Hippocampal formation (tissue), 2 donors: ENCODE results near the gene TMCO4.
A peak's percentile ranks its signal among the peaks of the same experiment; 100 is the strongest.

Experiments
- DNase-seq, 2 donors: peaks; one replicate each; lab custom pipeline; 2025; lab: John Stamatoyannopoulos, UW

Gene TMCO4

GRCh38 chr1:19749685-19750084 is 50.0 kb downstream of the TMCO4 start:
- no peak for DNase-seq

DNA sequence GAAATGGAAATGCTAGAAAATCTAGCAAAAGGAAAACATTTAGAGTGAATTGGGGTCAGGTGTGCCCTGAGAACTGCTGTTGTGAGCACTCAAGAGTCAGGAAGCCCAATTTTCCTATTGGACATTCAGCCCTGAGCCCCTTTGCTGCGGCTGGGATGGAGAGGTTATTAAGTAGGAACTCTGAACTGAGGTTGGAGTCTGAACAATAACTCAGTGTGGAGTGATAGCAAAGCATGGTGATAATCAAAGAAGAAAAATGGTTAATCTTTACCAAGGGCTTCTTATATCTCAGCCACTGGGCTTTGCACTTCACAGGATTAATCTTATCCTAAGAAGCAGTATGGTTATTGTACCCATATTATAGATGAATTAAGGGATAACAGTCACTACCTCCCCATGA is 52.0 kb downstream of the TMCO4 start:
- no peak for DNase-seq

- DNase-seq, result no peak
Observed at GRCh38 chr1:19744886-19745285, 54.8 kb downstream of the TMCO4 start.

DNA sequence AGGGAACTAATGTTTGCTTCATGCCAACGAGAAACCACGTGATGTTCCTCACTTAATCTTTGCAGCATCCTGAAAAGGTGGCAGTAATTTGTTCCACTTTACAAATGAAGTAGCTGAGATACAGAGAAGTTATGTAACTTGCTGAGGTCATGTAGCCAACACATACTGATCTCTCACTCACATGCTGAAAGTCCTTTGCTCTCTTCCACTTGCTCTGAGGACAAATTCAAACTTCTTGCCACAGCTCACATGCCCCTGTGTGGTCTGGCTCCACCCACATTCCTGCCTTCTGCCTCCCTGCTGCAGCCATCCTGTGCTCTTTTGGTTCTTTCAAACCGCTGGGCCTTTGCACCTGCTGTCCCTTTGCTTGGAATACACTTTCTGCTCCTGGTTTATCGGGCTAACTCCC is 55.4 kb downstream of the TMCO4 start:
- DNase-seq, result no peak

DNA sequence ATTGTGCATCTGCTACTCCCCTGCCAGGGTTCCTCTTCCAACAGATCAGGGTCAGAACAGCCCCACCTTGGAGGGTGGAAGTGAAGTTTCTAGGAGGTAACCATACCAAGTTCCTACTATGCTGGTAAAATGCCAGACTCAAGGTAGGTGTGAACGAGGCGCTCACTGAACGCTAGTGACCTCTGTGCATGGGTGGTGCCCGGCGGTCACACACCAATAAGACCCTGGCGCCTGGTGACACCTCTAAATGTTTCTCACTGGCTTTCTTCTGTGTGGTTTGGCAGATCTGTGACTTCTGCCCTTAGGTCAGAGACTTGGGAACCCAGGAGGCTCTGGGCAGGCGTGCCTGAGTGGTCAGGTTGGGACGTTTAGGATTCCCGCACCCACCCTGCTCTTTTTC is 55.9 kb downstream of the TMCO4 start:
- DNase-seq, result no peak

DNA sequence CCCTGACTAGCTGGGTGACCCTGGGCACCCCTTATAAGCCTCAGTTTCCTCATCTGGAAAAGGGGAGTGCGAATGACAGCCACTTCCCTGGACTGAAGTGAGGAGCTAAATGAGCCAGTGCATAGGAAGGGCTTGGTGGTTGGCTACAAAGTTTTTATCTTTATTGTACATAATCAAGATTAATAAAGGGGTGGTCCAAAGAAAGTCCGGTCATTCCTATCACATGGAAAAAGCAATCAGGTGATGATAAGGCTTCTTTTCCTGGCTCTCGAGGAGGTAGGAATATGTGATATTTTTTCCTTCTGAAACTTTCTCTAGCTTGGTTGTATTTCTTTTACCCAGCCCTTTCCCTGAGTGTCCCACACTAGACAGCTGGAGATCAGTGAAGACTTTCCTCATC is 56.5 kb downstream of the TMCO4 start:
- no peak for DNase-seq

- no peak for DNase-seq
Observed at GRCh38 chr1:19739628-19740027, 60.1 kb downstream of the TMCO4 start.

DNA sequence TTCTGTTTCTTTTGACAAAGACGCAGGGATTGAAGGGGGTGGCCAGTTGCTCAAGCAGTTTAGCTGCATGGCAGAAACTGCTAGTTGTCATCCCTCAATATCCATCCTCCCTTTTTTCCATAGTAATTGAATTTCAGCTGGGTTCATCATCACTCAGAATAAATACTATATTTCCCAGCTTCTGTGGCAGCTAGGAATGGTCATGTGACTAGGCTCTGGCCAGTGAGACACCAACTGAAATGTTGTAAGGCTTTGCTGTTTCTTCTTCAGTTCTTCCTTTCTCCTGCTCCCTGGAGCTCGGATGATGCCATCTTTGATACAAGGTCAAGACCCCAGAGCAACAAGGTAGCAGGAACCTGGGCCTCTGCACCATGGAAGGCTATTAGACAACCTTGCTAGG is 61.0 kb downstream of the TMCO4 start:
- no peak for DNase-seq

DNA sequence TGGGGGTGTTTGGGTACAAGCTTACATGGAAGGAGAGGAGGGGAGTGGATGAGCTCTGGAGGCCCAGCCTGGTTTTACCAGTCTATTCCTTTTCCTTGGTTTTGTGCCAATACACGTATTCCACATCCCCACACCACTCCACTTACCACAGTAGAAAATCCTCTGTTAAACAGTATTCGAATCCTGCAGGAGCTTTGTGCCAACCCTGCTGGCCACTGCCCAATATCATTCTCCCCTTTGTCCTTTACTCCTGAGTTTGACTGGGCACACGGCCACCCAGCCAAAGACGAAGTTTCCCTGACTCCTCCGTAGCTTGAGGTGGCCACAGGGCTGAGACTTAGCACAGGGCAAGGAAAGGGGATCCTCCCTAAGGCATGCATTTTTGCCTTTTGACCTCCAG is 61.6 kb downstream of the TMCO4 start:
- no peak for DNase-seq

GRCh38 chr1:19737104-19737825 is 62.5 kb downstream of the TMCO4 start:
- DNase-seq, result no peak

DNA sequence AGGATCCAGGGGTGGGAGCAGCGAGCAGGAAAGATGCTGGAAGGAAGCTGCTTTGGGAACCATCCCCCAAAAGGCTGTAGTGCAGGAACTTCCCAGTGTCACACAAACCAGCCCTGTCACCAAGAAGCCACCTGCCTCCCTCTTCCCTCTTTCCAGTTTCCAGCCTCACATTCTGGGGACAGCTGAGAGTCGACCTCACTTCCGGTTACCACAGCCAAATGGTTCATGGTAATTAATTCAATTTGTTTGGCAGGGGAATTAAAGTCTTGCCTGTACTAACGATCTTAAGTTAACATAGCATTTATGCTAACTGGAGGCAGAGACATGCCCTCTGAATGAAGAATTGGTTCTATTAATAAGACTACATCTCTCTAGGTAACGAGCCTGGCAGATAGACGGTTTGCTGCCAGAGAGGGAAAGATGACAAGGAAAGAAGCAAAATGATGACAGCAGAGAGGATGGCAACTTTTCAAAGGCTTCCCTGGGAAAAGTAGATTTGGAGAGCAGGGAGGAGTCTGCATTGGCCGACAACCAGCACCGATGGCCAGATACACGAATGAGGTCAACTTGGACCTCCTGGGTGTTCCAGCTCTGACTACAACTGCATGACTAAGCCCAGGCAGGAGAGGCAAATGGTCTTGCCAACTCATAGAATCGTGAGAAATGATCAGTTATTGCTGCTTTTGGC is 64.1 kb downstream of the TMCO4 start:
- DNase-seq, result peak in 1 of 2 donors; percentile 10

DNA sequence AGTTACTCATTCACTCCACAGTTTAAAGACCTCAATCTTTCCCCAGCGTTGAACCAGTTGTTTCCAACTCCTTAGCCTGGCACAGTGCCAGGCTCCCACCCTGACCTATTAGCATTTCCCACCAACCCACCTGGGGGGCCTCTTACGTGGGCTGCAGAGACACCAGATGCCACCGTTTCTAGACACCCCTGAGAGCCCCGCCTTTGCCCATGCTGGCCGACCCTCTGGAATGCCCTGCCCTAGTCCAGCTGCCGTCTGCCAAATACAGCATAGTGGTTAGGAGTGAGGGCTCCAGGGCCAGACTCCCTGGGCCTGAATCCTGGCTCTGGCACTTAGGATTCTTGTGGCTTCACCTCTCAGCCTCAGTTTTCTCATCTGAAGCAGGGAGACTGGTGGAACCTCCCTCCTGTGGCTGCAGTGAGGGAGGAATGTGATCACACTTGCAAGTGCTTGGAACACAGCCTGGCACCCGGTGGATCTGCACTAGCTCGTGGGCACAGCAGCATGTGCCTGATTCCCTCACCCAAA is 65.2 kb downstream of the TMCO4 start:
- no peak for DNase-seq

DNA sequence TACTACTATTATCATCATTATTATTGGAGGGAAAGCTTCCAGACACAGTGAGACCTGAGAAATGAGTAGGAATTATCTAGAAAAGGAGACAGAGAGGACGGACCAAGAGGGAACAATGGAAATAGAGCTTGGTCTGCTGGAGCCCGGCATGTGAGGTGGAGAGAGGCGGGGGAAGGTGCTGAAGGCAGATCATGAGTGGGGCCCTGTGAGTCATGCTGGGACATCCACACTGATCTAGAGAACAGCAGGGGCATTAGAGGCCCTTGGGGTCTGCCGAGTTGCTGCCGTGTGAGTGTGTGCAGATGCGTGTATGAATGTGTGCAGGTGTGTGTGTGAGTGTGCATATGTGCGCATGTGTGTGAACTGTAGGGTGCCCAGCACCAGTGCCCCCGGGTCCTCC is 65.7 kb downstream of the TMCO4 start:
- DNase-seq, result no peak

- DNase-seq, result no peak
Observed at GRCh38 chr1:19733615-19734014, 66.1 kb downstream of the TMCO4 start.

GRCh38 chr1:19731311-19731821 is 68.3 kb downstream of the TMCO4 start:
- DNase-seq, result no peak

GRCh38 chr1:19730793-19731192 is 68.9 kb downstream of the TMCO4 start:
- DNase-seq, result no peak

GRCh38 chr1:19730232-19730631 is 69.5 kb downstream of the TMCO4 start:
- no peak for DNase-seq

GRCh38 chr1:19728413-19729145 is 71.1 kb downstream of the TMCO4 start:
- peak in 1 of 2 donors; percentile 28 for DNase-seq

GRCh38 chr1:19725606-19726005 is 74.1 kb downstream of the TMCO4 start:
- no peak for DNase-seq

DNA sequence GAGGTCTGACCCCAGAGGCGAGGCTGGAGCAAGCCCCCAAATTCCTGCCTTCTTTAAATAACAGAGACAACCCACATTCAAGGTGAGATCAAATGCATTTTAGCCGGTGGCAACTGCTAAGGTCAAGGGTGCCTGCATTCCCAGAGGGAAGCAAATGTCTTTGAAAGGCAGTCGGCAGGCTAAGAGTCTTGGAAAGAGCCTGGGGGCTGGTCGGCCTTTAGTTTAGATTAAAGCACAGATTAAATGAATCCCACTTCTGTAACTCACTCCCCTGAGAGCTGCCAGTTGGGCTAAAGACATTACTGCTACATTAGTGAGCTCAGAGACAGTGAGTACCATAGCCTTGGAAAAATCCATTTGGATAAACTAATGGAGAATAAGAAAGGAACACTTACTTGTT is 75.8 kb downstream of the TMCO4 start:
- no peak for DNase-seq

GRCh38 chr1:19720973-19721372 is 78.7 kb downstream of the TMCO4 start:
- no peak for DNase-seq

DNA sequence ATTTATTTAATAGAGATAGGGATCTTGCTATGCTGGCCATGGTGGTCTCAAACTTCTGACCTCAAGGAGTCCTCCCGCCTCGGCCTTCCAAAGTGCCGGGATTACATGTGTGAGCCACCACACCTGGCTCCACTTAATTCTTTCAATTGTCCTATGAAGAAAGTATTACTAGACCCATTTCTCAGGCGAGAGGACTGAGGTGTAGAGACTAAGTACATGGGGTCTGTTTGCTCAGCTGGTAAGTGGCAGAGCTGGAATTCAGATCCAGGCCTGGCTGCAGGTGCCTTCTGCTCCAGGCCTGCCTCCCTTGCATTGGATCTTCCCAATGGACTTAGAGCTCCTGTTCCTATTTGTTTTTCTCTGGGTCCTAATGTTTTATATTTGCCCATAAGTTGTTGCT is 79.5 kb downstream of the TMCO4 start:
- no peak for DNase-seq

DNA sequence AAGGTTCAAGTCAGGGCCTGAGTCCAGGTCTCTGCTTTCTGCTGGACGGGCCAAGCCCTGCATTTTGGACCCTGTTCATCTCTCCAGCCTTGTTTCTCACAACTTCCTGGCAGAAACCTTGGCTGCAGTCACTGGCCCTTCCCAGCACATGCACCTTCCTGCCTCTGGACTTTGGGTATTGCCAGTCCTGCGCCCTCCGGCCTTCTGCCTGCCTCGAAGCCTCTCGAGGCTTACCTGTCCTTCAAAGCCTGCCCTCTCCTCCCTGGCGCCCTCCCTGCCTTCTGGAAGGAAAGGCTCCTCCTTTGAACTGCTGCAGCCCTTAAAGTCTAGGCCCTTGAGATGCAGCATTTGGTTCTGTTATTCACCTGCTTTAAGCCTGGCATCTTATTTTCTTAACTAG is 82.2 kb downstream of the TMCO4 start:
- DNase-seq, result no peak
